ENCODE measurements around the gene MOB2. TPM values are rescaled to one million over a fixed set of nuclear protein-coding genes. Genes with fewer than 3 reads are reported as not detected.

The MOB2 gene
- total and polyA plus RNA-seq, 2 of the 13 experiments (the other 11 are each of a cell fraction or from before 2014, with no cell fraction given), result 21.8 to 27.7 TPM

DNA sequence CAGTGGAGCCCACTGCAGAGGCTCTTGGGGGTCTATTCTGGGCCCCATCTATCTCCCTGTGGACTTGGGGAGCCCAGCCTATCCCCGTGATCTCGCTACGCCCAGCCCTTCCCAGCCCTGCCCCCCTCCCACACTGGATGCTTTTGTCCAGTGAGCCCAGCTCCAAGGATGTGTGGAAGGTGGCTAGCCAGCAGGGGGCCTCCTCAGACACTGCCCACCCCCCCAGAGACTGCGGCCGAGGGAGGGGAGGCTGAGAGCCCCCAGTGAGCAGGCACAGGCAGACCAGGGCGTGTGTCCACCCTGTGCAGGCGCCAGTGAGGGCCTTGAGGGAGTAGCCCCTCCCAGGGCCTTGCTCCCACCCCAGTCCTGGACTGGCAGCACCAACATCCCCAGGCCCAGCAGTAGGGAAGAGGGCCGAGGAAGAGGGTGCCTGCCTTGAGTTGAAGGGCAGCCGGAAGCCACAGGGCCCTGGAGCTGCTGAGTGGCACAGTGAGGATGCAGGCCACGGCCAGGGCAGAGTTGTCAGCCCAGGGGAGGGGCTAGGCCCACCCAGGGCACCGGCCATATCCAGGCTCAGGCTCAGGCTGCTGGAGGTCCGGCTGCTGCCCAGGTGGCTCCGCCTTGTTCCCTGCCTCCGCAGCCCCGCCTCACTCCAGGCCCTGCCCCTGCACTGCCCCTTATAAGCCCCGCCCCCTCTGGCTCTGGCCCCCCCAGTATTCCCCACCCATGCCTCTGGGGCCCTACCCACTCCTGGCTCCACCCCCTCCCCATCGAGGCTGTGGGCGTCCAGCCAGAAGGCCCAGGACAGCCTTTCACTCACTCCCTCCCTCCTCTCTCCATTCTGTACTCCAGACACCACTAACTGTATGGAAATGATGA, 28.0 kb downstream of the MOB2 start:
- 9% methylated on average over 3 of the region's 18 CpGs for WGBS (ENCODE audit: low lambda C conversion rate)
- H4K20me1 ChIP-seq (ENCODE audit: insufficient read depth, low read length), result no peaks in the 10 kb centered on the region
- H3K9ac ChIP-seq (ENCODE audit: insufficient read depth, low read depth, low read length), result no peak overlapping the region
- no peaks in the 10 kb centered on the region for H3K36me3 ChIP-seq (replicated peaks in 1 of 2; ENCODE audit: control insufficient read depth in 1 of 2, insufficient read depth in 2 of 2, low read length in 2 of 2)
- H3K79me2 ChIP-seq (ENCODE audit: insufficient read depth, low read length), result no peaks in the 10 kb centered on the region
- ATAC-seq (peak; percentile 37), DNase-seq (ENCODE audit: low spot score) (no peak), FAIRE-seq (no peak)
- H2AFZ ChIP-seq (ENCODE audit: low read length), result no peak overlapping the region
- in situ Hi-C loops (cut with HindIII; ENCODE audit: extremely low pct_ligation_motif_present, low pct_unique_long_range_greater_than_20kb) (no loop called here), intact Hi-C loops (cut with micrococcal nuclease; ENCODE audit: unreplicated experiment) (no loop called here)
- peaks cover 1% of the 10 kb centered on the region; the same call in 1 of the 2 replicates for H3K9me3 ChIP-seq (ENCODE audit: low read length)
- H3K4me2 ChIP-seq (ENCODE audit: low read depth, low read length), result 0 out of 2 replicates have a peak overlapping the region, but pooled peaks have one; percentile 1
- H3K27ac ChIP-seq (ENCODE audit: extremely low read length, insufficient read depth, low read length), result no peak overlapping the region
- H3K4me1 ChIP-seq (ENCODE audit: insufficient read depth, low read length), result no peaks in the 10 kb centered on the region
- no peak for TF ChIP-seq TFE3 (CRISPR knock-in tag; IDR thresholded peaks at IDR 0.05)
- TF ChIP-seq ZNF740 (CRISPR knock-in tag; IDR thresholded peaks at IDR 0.05), result peak; percentile 81; the same call in 1 of the 2 replicates
- TF ChIP-seq PCBP1 (IDR thresholded peaks at IDR 0.05; ENCODE audit: borderline replicate concordance, low read depth, low read length), result 0 out of 2 replicates have a peak, but pooled peaks have one; percentile 37
- peak; percentile 33; the same call in 1 of the 2 replicates for TF ChIP-seq HIVEP1 (CRISPR knock-in tag; IDR thresholded peaks at IDR 0.05)
- TF ChIP-seq, protein P1, sequence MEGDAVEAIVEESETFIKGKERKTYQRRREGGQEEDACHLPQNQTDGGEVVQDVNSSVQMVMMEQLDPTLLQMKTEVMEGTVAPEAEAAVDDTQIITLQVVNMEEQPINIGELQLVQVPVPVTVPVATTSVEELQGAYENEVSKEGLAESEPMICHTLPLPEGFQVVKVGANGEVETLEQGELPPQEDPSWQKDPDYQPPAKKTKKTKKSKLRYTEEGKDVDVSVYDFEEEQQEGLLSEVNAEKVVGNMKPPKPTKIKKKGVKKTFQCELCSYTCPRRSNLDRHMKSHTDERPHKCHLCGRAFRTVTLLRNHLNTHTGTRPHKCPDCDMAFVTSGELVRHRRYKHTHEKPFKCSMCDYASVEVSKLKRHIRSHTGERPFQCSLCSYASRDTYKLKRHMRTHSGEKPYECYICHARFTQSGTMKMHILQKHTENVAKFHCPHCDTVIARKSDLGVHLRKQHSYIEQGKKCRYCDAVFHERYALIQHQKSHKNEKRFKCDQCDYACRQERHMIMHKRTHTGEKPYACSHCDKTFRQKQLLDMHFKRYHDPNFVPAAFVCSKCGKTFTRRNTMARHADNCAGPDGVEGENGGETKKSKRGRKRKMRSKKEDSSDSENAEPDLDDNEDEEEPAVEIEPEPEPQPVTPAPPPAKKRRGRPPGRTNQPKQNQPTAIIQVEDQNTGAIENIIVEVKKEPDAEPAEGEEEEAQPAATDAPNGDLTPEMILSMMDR (CRISPR knock-in tag; IDR thresholded peaks at IDR 0.05), result peak; percentile 62
- TF ChIP-seq PATZ1 (CRISPR knock-in tag; IDR thresholded peaks at IDR 0.05), result peak; percentile 83
- peaks cover 1 to 16% of the 10 kb centered on the region in 2 experiments; a peak in 2 of 5 replicates for H3K27me3 ChIP-seq (ENCODE audit: control insufficient read depth in 1 of 2, insufficient read depth in 2 of 2, low read length in 2 of 2)
- no peak overlapping the region for H3K4me3 ChIP-seq (replicated peaks in 1 of 3; ENCODE audit: insufficient read depth in 1 of 3, low read depth in 2 of 3, low read length in 3 of 3)
- POLR2A ChIA-PET, result no interaction called here
- CTCF ChIA-PET (ENCODE audit: low intra/inter-chr PET ratio, low total read pairs), result no interaction called here
- BruUV-seq (replicated peaks), result no TSS peak
